AG04450 (cell line): Measurements from ENCODE around the gene MEI4. TPM values are rescaled to one million over a fixed set of nuclear protein-coding genes. Genes with fewer than 3 reads are reported as not detected.

Source experiments
- CTCF ChIA-PET: fragments of 300-600, 350-600 bp; formaldehyde crosslinking; extraction: SDS; loops from one replicate; lab custom pipeline; 2022; ENCODE audit warnings: antibody characterized with exemption, inconsistent platforms; lab: Charles Lee
- POLR2A ChIA-PET: fragments of 350-600 bp; formaldehyde crosslinking; extraction: SDS; loops from one replicate; lab custom pipeline; 2021; ENCODE audit warnings: antibody characterized with exemption, inconsistent platforms; lab: Yijun Ruan, JAX
- DNase-seq: peaks from one replicate; pipeline ENCODE4 v3.0.0-alpha.2; 2011; ENCODE audit warnings: low read depth, low spot score
- H3K27ac ChIP-seq: one replicate; pipeline ENCODE4 v1.5.1; 2012; ENCODE audit warnings: low read depth, low read length, control low read depth
- H3K27me3 ChIP-seq: one replicate; pipeline ENCODE4 v1.6.0; 2012; ENCODE audit warnings: low read length; ENCODE audit not compliant: control insufficient read depth, insufficient read depth
- H3K4me3 ChIP-seq: 2 replicates; pipeline ENCODE4 v1.5.1; 2011; ENCODE audit warnings: mild to moderate bottlenecking, low read depth, low read length, control low read depth
- H3K9me3 ChIP-seq: 2 replicates; pipeline ENCODE4 v1.5.1; 2012; ENCODE audit warnings: low read length; ENCODE audit not compliant: control insufficient read depth, insufficient read depth
- polyA plus RNA-seq: library from polyadenylated mRNA; depleted of rRNA; stranded (reverse); fragments of >200 nt; gene quantifications from 2 replicates; pipeline ENCODE4 v1.2.3, GENCODE V29; 2011
- TF ChIP-seq, protein P1 (sequence below): IDR thresholded peaks from 2 replicates; pipeline ENCODE4 v1.5.1; 2011; ENCODE audit warnings: low read depth, low read length, control low read depth, inconsistent platforms

Gene MEI4
- polyA plus RNA-seq, 1 experiment = not detected

DNA sequence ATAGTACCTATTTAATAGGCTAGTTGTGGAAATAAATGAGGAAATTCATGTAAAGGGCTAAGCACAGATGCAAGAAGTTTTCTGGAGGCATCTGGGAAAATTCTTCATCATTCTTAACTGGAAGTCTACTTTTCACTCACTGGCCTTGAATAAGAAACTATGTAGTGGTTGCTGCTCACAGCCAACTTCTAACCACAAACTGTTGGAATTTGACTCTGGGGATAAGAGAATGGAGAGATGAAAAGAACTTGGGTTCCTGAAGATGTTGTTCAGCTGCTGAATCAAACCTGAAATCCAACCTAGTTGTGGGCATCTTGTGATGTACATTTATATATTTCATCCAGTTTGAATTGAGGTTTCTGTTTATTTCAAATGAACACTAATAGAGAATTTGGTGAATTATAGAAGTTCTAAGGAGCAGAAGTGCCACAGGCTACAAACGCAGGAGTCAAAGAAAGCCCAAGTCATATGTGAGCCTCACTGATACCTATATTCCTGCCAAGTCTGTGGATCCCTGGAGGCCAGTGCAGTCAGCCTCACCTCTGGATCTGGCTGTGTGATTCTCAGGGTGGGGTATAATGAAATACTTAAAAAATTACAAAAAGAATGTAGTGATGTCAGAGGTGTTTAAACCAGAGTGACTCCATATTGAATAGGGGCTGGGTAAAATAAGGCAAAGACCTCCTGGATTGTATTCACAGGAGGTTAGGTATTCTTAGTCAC is 18.7 kb upstream of the MEI4 start:
- H3K4me3 ChIP-seq = no peak overlapping the region
- no peak overlapping the region for H3K27ac ChIP-seq
- no peaks in the 10 kb centered on the region for H3K27me3 ChIP-seq
- TF ChIP-seq, protein P1, sequence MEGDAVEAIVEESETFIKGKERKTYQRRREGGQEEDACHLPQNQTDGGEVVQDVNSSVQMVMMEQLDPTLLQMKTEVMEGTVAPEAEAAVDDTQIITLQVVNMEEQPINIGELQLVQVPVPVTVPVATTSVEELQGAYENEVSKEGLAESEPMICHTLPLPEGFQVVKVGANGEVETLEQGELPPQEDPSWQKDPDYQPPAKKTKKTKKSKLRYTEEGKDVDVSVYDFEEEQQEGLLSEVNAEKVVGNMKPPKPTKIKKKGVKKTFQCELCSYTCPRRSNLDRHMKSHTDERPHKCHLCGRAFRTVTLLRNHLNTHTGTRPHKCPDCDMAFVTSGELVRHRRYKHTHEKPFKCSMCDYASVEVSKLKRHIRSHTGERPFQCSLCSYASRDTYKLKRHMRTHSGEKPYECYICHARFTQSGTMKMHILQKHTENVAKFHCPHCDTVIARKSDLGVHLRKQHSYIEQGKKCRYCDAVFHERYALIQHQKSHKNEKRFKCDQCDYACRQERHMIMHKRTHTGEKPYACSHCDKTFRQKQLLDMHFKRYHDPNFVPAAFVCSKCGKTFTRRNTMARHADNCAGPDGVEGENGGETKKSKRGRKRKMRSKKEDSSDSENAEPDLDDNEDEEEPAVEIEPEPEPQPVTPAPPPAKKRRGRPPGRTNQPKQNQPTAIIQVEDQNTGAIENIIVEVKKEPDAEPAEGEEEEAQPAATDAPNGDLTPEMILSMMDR = no peak
- ChIA-PET POLR2A (no interaction called here), CTCF (no interaction called here)
- H3K9me3 ChIP-seq = peaks cover 8% of the 10 kb centered on the region
- no peak for DNase-seq

DNA sequence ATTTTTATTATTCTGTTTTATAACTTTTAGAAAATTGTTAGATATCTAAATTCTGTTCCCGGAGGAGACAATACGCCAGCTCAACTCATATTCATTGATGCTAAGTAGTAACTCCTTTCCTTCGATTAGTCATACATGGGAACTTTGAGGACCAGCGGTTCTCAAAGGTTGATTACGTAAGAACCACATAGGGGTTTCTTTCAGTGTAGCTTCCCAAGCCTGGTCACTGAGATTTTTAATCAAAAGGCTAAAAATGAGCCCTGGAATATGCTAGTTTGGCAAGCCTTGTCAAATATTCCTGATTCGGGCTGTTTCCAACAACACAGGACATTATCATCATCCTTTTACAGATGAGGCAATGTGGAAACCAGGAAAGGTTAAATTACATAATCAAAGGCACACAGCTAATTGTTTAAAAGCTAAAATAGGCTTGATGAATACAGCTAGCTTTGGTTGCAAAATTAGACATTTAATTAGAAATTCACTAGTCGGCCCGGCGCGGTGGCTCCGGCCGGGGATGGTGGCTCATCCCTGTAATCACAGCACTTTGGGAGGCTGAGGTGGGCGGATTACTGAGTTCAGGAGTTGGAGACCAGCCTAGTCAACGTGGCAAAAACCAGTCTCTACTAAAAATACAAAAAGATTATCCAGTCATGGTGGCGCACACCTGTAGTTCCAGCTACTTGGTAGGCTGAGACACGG is 14.6 kb upstream of the MEI4 start:
- Histone ChIP-seq H3K9me3 (peaks cover 21% of the 10 kb centered on the region), H3K4me3 (no peak overlapping the region), H3K27ac (no peak overlapping the region), H3K27me3 (no peaks in the 10 kb centered on the region)
- CTCF ChIA-PET = no interaction called here
- POLR2A ChIA-PET = no interaction called here
- no peak for DNase-seq
- TF ChIP-seq, protein P1 = no peak

DNA sequence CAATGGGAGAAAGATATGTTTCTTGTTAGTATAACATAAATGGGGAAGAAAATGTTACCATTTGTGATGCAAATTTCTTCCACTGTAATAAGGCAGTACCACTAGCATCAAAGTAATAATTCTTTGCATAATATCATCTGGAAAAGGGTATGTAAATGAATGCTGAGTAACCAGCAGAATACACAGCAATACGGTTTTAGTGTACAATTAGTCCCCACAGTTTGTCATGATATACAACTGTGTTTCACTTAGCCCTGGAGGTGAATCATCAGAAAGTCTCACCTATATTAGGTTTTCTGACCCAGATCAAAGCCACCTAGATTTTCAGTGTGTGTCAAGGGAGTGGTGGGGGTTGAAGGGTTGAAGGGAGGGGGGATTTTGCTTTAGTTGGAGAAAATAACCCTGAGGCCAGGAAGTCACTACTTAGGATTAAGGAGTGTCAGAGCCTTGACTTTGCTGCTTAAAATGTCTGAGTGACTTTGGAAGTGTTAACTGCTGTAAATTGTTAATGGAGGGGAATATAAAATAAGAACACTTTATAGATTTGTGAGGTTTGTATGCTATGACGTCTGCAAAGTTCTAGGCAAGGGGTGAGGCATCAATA is 8.6 kb upstream of the MEI4 start:
- CTCF ChIA-PET = no interaction called here
- TF ChIP-seq, protein P1 = no peak

DNA sequence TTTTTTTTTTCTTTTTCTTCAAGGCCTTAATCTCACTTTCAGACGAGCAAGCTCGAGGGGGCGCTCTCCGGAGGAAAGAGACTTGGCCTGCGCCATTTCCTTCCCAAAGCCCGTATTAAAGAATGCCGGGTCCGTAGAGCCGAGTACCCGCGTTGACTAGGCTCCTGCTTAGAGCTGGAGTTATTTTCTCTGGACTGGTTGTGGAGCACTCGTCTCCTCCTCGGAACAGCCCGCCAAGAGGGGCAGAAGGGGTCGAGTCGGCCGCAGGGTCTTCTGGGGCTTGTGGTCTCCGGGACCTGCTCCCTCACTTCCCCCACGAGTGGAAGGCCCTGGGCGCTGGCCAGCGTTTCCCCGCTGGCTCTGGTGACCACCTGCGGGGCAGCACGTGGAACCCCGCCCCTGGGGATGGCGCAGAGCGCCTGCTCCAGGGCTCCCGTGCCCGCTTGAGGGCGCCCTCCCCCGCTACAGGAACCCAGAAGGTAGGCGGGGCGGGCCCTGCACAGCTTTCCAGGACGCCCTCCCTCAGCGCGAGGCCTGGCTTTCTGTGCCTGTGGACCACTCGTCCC is 2.7 kb upstream of the MEI4 start:
- H3K4me3 ChIP-seq = no peak overlapping the region
- no peak for DNase-seq
- TF ChIP-seq, protein P1 = no peak
- ChIA-PET CTCF (no interaction called here), POLR2A (no interaction called here)
- H3K27me3 ChIP-seq = no peaks in the 10 kb centered on the region
- no peak overlapping the region for H3K27ac ChIP-seq
- peaks cover 8% of the 10 kb centered on the region for H3K9me3 ChIP-seq

More for the DNA sequence above, 8.6 kb upstream of the MEI4 start:
- POLR2A ChIA-PET = no interaction called here
- no peaks in the 10 kb centered on the region for H3K27me3 ChIP-seq
- H3K27ac ChIP-seq = no peak overlapping the region
- DNase-seq = no peak
- no peak overlapping the region for H3K4me3 ChIP-seq
- peaks cover 13% of the 10 kb centered on the region for H3K9me3 ChIP-seq
